Measurements from ENCODE around the gene UNC13B.

- no peak for TF ChIP-seq CTCF (conservative IDR thresholded peaks at IDR 0.05; ENCODE audit: low read depth in 2 of 2)
- TF ChIP-seq POLR2AphosphoS5 (IDR thresholded peaks at IDR 0.05; ENCODE audit: low read depth), result no peak
- TF ChIP-seq EZH2 (IDR thresholded peaks at IDR 0.05; ENCODE audit: low read depth, unreplicated experiment), result no peak
- no peak for TF ChIP-seq REST (IDR thresholded peaks at IDR 0.05; ENCODE audit: unreplicated experiment)
- TF ChIP-seq CREB1 (CRISPR knock-in tag; IDR thresholded peaks at IDR 0.05; ENCODE audit: low read depth), result no peak
These were observed 127.0 kb downstream of the UNC13B start for GRCh38 chr9:35288778-35289177.
